ENCODE data around the gene GTF3C1.
"Not testable (repeated sequence)": the region's sequence is repeated elsewhere in the genome, so short reads cannot be mapped to it uniquely, and the experiment has no call there.

GTF3C1 gene

DNA sequence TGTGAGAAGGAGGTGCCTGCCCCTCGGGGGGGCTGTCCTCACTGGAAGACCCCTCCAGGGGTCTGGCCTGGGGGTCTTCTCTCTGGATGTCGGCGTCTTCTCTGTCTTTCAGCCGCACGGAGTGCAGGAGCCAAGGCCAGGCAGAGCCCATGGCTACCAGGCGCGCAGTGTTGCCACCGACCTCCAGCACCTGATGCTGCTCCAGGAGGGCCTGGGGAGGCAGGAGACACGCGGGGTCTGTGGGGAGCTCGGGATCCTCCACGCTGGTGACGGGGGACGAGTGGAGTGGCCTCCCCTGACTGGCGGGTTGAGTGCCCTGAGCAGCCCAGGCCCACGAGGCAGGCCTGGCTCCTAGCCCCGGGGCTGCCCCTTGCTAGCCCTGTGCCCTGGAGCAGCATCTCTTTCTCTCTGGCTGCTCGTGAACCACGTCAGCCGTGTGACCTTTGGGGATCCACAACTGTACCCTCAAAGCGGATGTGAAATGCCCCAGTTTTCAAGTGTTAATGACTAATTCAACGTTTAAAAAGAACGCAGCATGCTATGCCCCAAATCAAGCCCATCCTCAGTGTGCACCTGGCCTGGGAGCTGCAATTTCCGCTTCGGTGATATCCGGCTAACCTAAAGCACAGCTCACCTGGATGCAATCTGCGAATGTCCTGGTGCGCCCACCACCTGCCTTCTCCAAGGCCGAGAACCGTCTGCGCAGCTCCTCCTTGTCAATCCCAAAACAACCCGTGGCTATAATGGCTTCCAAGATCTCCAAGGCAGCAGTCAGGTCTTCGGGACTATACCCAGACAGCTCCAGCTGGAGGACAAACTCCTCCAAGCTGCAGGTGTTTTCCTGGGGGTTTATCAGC lies 84.9 kb downstream of the GTF3C1 start:
- no peak for DNase-seq (ENCODE audit: low read depth, low spot score)

DNA sequence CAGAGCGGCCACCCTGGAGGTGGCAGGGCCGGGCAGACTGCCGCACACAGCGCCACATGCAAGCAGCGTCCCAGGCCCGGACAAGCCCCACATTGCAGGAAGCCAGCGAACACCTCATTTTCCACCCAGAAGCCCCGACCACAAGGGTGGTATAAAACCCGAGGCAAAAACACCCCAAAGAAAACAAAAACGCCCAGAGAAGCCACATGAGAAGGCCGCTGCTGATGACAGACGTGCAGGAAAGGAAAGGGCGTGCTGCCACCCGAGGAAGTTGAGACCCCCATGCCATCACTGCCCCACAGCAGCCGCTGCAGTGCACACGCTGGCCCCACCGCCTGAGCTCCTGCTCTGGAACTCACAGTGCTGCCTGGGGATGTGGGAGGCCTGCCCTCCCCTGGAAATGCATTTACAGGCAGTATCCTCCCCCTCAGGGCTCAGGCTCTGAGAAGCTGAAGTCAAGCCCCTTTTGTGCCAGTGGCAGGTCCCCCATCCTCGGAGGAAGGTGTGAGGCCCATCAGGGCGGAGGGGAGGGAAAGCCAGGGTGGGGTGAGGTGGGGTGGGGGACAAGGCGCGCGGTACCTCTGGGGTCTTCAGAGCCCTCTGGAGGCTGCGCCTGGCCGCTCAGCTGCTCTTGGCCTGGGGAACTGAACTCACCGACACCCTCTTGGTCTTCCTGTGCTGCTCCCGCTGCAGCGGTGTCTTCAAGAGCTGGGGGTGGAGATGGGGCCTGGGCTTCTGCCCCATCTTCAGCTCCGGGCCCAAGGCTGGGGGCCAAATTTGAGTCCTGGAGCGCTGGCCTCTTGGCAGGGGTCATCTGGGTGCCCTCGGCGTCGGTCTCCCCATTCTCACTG lies 85.7 kb downstream of the GTF3C1 start:
- DNase-seq (ENCODE audit: low read depth, low spot score): no peak

DNA sequence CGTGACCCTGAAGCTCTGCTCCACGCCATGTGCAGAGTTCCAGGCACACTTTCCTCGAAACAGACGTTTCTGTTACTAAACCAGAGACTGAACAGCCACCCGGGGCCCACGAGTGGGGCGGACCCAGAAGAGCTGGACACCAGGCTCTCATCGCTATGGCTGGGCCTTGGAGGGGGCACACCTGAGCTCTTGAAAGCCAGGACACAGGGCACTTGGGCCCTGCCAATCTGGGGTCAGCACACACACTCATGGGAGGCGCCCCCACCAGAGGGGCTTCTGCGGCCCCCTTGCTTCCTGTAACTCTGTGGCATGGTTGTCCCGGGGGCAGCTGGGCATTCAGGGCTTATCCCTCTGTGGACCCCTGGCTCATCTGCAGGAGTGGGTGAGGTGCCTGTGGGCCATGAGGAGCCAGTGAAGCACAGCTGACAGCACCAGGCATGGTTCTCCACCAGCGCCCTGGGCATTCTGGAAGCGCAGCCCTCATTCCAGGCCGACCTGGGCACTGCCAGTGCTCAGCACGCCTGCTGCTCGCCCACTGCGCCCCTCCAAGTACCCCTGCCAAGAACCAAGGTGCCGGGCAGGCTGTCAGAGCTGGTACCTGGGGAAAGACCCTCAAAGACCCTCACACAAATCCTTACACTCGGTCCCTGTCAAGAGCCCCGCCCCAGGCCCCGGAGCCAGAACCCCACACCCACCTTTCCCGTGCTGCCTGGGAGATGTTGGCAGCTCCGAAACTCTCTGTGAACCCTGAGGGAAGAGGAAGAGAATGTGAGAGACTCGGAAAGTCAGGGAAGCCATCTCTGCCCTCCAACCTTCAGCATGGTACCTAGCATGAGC lies 86.6 kb downstream of the GTF3C1 start:
- no peak for DNase-seq (ENCODE audit: low read depth, low spot score)

DNA sequence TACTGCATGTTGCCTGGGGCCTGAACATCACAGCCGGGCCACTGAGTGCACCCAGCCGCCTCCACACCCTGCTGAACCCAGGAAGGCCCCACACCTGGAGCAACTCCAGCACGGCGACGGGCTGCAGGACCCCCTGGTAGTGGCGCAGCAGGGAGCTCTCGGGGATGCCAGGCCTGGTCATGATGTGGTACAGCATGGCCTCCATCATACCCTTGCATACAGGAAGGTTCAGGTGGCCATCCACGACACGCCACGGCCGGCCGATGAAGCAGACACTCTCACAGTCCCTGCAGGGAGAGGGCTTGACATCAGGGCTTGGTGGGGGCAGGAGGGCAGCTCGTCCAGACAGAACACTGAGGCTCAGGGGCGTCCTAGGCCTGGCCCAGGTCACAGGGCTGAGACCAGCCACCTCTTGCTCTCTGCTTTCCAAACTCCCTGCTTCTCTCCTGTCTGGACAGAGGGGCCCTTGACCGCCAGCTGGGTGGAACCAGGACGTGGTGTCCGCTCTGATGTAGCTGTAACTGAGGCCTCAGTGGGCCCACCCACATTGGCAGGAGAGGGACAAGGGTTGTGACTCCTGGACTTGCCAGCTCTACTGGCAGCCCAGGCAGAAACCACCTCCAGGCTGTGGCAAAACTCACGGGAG lies 87.4 kb downstream of the GTF3C1 start:
- no peak for DNase-seq (ENCODE audit: low read depth, low spot score)

DNA sequence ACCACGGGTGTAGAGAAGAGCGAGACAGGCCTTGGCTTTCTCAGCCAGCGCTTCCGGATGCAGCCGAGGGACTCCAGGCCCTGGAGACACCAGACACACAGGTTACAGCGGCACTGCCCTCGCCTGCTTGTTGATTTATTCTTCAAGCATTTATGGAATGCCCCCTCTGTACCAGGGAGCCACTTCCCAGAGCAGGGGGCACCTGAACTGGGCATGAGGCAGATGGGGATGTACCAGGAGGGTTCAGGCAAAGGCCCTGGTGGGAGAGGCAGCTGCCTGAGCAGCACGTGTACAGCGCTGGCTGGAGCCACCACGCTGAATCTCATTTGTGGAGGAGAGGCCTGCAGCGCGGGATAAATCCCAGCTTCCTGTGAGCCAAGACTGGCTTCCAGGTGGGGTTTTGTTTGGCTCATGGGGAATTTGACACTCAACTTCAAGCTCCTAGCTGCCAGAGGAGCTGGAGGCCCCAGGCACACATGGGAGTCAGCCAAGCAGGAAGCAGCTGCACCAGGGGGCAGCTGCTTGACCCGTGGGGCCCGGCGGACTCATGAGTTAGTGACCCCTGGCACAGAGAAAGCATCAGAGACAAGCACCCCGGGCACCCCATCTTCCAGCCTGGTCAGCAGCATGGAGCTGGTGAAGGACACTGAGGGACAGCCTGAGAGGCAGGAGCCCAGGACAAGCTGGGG lies 88.1 kb downstream of the GTF3C1 start:
- DNase-seq (ENCODE audit: low read depth, low spot score): no peak

DNA sequence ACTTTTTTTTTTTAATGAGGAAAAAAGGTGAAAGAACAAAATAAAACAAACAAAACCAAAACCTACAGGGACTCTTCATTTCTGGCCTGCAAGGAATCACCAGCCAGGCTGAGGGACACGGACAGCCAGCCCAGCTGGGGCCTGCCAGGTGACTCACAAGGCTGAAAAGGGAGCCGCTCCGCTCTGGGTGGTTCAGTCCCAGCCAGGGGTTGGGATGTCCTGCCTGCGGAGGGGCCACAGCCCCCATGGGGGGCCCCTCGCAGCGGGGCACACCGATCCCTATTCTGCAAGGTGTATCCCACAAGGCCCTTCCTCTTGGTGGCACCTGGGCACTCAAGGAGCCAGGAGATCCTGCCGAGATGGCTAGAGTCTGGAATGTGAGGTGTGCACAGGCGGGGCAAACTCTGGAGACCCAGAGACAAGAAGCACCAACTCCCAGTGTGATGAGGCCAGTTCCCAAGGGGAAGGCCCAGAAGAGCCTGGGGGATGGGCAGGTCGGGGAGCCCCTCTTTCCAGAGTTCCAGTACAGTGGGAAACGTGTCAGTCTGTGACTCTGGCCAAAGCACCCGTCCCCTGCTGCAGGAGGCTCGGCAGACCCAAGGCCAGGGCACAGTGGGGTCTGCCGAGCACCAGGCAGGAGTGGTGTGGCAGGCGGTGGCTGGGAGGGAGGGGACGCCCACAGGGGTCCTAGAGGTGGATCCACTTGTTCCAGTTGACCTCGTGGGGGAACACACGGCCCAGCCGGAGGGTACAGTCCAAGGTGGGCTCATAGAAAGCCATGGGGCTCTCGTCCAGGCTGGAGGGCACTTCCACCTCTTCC lies 88.8 kb downstream of the GTF3C1 start:
- DNase-seq (ENCODE audit: low read depth, low spot score): no peak

DNA sequence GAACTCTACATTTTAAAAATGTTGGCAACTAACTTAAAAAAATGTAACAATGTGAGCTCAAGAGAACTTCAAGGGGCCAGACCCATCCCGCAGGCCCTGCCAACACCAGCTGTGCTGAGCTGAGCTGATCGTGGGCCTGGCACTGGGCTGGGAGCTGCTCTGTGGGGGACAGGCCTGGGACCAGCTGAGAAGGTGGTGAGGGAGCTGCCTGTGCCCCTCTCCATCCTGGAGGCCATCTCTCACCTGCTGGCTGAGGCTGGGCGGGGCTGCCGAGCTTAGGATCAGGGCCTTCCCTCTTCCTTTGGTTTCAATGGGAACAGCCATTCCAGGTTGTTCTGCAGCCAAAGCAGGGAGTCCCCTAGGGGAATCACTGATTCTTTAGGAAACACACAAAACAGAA lies 89.5 kb downstream of the GTF3C1 start:
- no peak for DNase-seq (ENCODE audit: low read depth, low spot score)

DNA sequence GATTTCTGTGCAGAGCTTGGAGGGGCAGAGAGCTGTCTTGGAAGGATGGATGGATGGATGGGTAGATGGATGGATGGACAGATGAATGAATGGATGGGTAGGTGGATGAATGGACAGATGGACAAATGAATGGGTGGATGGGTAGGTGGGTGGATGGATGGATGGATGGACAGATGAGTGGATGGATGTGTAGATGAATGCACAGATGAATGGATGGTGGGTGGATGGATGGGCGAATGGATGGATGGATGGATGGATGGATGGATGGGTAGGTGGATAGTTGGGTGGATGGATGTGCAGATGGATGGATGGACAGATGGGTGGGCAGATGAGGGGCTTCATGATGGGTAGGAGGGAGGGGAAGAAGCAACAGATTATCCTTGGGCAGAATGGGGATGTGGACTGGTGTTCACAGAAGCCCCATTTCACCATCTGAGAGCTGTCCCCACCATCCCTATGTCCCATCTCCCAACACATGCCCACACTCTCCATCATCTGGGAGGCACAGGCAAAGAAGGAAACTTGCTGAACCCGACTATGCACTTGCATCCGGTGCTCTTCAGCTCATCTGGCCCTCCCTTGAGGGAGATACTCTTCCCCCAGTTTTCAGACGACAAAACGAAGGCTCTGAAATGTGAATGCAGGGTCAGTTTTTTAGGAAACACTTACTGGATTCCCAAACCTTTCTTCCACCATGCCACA lies 90.6 kb downstream of the GTF3C1 start:
- no peak for DNase-seq (ENCODE audit: low read depth, low spot score)

DNA sequence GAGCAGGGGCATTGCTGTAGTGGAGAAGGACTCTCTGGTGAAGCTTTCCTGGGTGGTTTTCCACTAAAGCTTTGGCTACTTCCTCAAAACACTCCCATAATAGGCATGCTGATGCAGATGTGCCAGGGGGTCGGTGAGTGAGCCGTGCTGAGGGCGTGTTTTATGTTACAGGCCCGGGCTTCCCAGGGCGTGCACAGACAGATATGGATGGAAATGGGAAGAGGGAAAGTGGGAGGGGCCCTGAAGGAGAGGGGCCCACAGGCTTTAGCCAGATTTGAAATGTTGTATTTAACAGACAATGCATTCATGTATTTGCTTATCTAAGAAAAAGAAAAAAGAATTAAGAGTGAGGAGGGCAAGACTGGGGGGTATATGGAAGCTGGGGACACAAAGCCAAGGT lies 91.5 kb downstream of the GTF3C1 start:
- DNase-seq (ENCODE audit: low read depth, low spot score): no peak

DNA sequence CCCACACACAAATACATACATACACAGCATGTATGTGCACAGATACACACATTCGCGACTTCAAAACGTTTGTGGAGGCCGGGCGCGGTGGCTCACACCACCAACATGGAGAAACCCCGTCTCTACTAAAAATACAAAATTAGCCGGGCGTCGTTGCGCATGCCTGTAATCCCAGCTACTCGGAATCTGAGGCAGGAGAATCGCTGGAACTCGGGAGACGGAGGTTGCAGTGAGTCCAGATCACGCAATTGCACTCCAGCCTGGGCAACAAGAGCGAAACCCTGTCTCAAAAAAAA lies 92.2 kb downstream of the GTF3C1 start:
- not testable (repeated sequence) for DNase-seq (ENCODE audit: low read depth, low spot score)

DNA sequence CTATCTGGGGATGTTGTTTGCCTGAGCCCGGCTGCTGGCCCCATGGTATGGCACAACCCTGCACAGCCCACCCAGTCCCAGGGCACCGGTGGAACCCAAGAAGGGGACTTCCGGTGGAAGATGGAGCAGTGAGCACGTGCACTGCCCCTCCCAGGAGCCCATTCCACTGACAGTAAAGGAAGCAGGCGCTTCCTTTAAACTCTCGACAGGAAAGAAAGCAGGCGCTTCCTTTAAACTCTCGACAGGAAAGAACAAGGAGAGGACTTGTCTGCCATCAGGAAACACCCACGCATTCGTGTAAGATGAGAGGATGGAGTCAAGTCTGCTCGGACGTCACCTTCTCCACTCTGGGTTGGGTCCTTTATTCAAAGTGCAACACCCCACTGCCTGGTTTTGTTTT lies 94.0 kb downstream of the GTF3C1 start:
- DNase-seq (ENCODE audit: low read depth, low spot score): no peak

DNA sequence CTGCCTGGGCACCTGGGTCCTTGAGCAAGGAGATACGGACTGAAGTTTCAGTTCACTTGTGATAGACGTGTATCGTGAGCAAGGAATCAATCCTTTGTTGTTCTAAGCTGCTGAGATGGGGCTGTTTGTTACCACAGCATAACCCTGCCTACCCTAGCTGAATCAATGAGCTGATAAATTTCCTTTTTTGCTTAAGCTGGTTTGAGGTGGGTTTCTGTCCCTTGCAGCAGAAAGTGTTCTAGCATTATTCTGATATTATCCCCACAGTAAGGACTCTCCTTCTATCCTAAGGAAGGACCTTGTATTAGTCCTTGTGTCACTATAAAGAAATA lies 96.3 kb downstream of the GTF3C1 start:
- no peak for DNase-seq (ENCODE audit: low read depth, low spot score)

DNA sequence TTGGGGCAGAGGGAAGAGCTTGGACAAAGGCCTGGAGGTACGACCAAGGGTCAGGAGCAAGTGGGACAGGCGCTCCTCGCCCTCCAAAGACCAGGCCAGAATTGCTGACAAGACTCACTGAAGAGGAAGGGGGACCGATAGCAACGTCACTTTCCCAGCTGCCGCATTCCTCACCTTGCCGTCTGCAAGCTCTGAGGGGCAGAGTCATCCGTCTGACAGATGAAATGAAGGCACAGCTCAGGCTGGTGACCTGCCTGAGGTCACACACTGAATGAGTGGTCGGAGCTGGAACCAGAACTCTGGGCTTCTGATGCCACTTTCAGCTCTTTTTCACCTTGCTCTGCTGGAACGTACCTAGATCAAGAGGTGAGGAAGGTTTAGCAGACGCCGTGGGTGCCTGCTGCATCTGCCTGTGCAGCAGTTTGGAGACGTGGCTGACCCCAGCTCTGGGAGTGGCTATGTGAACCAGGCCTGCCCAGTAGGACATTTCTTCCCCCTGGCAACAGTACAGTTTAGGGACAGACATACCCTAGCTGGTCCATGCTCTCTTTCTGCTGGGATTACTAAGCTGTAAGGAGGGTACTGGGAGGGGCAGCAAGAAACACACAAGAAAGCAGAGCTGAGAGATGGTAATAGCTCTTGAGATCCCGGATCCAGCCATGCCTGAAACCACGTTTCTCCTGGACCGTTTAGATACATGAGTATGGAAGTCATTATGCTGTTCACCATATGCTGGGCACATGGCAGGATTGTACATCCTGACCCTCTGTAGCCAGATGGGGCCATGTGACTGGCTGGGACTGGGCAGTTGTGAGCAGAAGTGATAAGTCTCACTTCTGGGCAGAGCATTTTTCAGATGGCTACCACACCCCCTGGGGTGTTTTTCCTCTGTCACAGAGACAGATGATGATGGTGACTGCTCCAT lies 96.9 kb downstream of the GTF3C1 start:
- no peak for DNase-seq (ENCODE audit: low read depth, low spot score)

DNA sequence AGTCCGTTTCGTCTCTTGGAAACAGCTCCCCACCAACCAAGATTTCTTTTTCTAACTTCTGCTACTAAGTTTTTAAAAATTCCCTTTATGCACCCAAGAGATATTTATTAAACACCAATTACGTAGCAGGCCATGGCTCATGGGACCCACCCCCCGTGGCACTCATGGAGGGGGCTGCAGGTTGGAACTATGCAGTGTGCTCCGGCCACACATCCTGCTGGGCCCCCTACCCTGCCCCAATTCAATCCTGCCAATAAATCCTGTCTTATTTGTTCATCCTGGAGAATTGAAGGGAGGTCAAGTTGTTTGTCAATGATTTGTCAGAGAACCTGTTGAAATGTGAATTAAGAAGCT lies 99.5 kb downstream of the GTF3C1 start:
- no peak for DNase-seq (ENCODE audit: low read depth, low spot score)

DNA sequence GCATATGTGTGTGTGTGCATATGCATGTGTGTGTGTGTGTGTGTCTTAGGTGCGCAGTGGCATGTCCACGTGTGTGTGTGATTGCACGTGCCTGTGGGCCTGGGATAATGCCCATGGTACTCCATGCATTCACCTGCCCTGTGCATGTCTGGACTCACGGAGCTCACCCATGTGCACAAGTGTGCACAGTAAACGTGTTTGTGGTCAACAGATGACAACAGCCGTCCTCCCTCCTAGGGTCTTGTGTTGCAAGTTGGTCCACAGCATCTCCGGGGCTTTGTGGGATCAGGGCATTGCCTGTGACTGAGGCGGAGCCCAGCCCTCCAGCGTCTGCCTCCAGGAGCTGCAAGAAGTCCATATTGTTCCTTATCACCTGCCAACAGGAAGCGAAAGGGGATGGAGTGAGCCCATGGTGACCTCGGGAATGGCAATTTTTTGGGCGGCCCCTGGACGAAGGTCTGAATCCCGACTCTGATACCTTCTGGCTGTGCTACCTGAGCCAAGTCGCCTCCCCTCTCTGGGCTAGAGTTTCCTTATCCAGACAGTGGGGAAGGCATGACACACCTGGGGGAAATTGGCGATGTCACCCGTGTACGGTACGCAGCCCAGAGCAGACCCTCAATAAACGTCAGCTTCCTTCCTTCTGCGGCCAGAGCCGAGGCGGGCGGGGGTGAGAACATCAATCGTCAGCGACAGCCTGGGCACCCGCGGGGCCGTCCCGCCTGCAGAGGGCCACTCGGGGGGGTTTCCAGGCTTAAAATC lies 100.1 kb downstream of the GTF3C1 start:
- DNase-seq (ENCODE audit: low read depth, low spot score): peak; percentile 48

DNA sequence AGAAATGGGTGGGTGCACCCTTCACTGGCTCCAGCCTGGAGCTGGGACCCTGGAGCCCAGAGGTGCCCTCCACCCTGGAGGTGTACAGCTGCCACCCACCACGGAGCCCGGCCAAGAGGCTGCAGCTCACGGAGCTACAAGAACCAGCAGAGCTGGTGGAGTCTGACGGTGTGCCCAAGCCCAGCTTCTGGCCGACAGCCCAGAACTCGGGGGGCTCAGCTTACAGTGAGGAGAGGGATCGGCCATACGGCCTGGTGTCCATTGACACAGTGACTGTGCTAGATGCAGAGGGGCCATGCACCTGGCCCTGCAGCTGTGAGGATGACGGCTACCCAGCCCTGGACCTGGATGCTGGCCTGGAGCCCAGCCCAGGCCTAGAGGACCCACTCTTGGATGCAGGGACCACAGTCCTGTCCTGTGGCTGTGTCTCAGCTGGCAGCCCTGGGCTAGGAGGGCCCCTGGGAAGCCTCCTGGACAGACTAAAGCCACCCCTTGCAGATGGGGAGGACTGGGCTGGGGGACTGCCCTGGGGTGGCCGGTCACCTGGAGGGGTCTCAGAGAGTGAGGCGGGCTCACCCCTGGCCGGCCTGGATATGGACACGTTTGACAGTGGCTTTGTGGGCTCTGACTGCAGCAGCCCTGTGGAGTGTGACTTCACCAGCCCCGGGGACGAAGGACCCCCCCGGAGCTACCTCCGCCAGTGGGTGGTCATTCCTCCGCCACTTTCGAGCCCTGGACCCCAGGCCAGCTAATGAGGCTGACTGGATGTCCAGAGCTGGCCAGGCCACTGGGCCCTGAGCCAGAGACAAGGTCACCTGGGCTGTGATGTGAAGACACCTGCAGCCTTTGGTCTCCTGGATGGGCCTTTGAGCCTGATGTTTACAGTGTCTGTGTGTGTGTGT lies 100.9 kb downstream of the GTF3C1 start:
- DNase-seq (ENCODE audit: low read depth, low spot score): no peak

DNA sequence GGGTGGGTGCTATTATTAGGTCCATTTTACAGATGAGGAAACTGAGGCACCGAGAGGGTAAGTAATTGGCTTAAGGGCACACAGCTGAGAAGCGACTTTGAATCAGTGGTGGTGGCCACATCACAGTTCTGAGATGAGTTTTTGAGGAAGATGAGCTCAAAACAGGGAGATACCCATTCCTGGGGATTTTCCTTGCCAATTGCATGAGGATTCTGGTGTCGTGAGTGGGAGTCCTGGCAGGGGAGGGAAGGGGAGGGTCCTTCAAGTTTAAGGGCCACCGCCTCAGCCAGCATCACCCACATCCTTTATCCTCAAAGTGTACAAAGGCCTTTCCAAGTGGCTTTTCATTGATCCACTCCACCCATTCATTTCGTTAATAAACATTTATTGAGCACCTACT lies 102.4 kb downstream of the GTF3C1 start:
- DNase-seq (ENCODE audit: low read depth, low spot score): no peak
